ENCODE results near the gene EML6. TPM values are rescaled to one million over a fixed set of nuclear protein-coding genes. Genes with fewer than 3 reads are reported as not detected.

EML6 gene
- total and polyA plus RNA-seq, 2 of the 13 experiments (the other 11 are each of a cell fraction or from before 2014, with no cell fraction given) = 17.2 to 32.4 TPM

DNA sequence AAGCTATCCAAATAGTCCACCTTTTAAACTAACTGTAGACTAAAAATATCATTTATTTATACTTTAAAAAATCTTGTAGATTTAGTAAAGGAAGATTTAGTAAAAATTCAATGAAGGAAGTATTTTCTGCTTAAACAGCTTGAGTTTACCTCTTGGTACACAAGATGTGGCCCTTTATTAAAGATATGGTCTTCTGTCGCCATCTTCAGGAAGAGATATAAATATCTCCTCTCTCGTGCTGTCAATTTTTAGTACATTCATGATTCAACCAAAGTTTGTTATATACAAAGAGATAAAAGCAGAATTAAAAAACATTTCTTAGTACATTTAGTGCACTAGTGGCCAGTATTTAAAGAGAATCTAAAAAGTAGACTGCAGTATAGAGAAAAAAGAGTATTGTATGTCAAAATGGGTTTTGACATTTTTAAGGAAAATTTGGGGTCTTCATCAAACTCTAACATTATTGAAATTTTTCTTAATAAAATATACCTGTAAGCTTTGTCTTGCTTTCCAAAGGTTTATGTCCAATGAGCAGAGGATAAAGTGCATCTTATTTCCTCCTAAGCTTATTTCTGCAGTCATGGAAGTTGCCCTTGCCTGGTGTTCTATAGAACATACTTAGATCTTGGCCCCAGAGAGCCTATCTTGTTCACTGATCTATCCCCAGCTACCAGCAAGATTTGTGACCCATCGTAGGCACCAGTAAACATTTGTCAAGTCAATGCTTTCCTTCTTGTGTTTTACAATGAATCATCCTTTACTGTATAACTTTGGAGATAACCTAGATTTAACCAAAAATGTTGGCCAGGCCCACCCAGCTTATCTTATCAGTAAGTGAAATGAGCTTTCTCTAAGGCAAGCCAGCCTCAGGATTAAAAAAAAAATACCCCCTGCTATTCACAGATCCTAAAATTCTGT lies 18.5 kb upstream of the EML6 start (continued):
- TF ChIP-seq, protein P1, sequence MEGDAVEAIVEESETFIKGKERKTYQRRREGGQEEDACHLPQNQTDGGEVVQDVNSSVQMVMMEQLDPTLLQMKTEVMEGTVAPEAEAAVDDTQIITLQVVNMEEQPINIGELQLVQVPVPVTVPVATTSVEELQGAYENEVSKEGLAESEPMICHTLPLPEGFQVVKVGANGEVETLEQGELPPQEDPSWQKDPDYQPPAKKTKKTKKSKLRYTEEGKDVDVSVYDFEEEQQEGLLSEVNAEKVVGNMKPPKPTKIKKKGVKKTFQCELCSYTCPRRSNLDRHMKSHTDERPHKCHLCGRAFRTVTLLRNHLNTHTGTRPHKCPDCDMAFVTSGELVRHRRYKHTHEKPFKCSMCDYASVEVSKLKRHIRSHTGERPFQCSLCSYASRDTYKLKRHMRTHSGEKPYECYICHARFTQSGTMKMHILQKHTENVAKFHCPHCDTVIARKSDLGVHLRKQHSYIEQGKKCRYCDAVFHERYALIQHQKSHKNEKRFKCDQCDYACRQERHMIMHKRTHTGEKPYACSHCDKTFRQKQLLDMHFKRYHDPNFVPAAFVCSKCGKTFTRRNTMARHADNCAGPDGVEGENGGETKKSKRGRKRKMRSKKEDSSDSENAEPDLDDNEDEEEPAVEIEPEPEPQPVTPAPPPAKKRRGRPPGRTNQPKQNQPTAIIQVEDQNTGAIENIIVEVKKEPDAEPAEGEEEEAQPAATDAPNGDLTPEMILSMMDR (CRISPR knock-in tag; IDR thresholded peaks at IDR 0.05) = peak; percentile 79
- TF ChIP-seq FOXA3 (CRISPR knock-in tag; IDR thresholded peaks at IDR 0.05) (peak; percentile 45; the same call in 1 of the 2 replicates), ZSCAN25 (CRISPR knock-in tag; IDR thresholded peaks at IDR 0.05) (no peak), ZNF746 (CRISPR knock-in tag; IDR thresholded peaks at IDR 0.05) (no peak), NCOA2 (CRISPR knock-in tag; IDR thresholded peaks at IDR 0.05) (0 out of 2 replicates have a peak, but pooled peaks have one; percentile 10), STAG1 (CRISPR knock-in tag; IDR thresholded peaks at IDR 0.05) (peak; percentile 93)

DNA sequence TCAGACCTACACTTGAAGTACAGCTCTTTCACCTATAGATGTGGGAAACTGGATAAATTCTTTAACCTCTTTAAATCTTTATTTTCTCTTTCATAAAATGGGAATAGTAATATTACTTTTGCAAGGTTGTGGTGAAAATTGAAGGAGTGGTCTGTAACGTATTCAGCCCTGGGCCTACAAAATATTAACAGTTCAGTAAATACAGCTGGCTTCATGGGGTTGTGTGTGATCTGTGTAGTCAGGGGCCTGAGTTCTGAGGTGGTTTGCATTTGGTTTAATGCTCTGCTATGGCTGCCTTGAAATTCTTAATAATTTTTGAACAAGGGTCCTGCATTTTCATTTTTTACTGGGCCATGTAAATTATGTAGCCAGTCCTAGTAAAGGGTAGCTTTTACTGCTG lies 16.8 kb upstream of the EML6 start:
- peak; percentile 55 for DNase-seq (ENCODE audit: low spot score)
- in situ Hi-C loops (cut with HindIII; ENCODE audit: extremely low pct_ligation_motif_present, low pct_unique_long_range_greater_than_20kb) = loop anchor here (5.0 kb wide), 1 partner anchor 44 kb away; no protein-coding TSS in a partner anchor
- TF ChIP-seq, protein P2, sequence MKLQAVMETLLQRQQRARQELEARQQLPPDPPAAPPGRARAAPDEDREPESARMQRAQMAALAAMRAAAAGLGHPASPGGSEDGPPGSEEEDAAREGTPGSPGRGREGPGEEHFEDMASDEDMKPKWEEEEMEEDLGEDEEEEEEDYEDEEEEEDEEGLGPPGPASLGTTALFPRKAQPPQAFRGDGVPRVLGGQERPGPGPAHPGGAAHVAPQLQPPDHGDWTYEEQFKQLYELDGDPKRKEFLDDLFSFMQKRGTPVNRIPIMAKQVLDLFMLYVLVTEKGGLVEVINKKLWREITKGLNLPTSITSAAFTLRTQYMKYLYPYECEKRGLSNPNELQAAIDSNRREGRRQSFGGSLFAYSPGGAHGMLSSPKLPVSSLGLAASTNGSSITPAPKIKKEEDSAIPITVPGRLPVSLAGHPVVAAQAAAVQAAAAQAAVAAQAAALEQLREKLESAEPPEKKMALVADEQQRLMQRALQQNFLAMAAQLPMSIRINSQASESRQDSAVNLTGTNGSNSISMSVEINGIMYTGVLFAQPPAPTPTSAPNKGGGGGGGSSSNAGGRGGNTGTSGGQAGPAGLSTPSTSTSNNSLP (IDR thresholded peaks at IDR 0.05; ENCODE audit: low read depth, low read length) = 0 out of 2 replicates have a peak, but pooled peaks have one; percentile 42
- 0 out of 2 replicates have a peak, but pooled peaks have one; percentile 32 for TF ChIP-seq HDAC2 (CRISPR knock-in tag; IDR thresholded peaks at IDR 0.05)
- 0 out of 2 replicates have a peak, but pooled peaks have one; percentile 23 for TF ChIP-seq TGIF2 (CRISPR knock-in tag; IDR thresholded peaks at IDR 0.05)
- TF ChIP-seq, protein P3, sequence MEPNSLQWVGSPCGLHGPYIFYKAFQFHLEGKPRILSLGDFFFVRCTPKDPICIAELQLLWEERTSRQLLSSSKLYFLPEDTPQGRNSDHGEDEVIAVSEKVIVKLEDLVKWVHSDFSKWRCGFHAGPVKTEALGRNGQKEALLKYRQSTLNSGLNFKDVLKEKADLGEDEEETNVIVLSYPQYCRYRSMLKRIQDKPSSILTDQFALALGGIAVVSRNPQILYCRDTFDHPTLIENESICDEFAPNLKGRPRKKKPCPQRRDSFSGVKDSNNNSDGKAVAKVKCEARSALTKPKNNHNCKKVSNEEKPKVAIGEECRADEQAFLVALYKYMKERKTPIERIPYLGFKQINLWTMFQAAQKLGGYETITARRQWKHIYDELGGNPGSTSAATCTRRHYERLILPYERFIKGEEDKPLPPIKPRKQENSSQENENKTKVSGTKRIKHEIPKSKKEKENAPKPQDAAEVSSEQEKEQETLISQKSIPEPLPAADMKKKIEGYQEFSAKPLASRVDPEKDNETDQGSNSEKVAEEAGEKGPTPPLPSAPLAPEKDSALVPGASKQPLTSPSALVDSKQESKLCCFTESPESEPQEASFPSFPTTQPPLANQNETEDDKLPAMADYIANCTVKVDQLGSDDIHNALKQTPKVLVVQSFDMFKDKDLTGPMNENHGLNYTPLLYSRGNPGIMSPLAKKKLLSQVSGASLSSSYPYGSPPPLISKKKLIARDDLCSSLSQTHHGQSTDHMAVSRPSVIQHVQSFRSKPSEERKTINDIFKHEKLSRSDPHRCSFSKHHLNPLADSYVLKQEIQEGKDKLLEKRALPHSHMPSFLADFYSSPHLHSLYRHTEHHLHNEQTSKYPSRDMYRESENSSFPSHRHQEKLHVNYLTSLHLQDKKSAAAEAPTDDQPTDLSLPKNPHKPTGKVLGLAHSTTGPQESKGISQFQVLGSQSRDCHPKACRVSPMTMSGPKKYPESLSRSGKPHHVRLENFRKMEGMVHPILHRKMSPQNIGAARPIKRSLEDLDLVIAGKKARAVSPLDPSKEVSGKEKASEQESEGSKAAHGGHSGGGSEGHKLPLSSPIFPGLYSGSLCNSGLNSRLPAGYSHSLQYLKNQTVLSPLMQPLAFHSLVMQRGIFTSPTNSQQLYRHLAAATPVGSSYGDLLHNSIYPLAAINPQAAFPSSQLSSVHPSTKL (CRISPR knock-in tag; IDR thresholded peaks at IDR 0.05) = peak; percentile 48; the same call in 1 of the 2 replicates
- TF ChIP-seq SOX13 (IDR thresholded peaks at IDR 0.05) = no peak
- peak in 1 of 2 experiments; percentile 32; a peak in 1 of 4 replicates for TF ChIP-seq SOX13 (CRISPR knock-in tag; conservative IDR thresholded peaks at IDR 0.05 in 1 of 2, IDR thresholded peaks at IDR 0.05 in 1 of 2)
- no peak for TF ChIP-seq FOXA1 (IDR thresholded peaks at IDR 0.05)
- peak; percentile 80 for TF ChIP-seq FOXA1 (CRISPR knock-in tag; IDR thresholded peaks at IDR 0.05)

More for the DNA sequence above, 16.8 kb upstream of the EML6 start:
- Histone ChIP-seq H3K36me3 (replicated peaks in 1 of 2; ENCODE audit: control insufficient read depth in 1 of 2, insufficient read depth in 2 of 2, low read length in 2 of 2) (no peaks in the 10 kb centered on the region), H4K20me1 (ENCODE audit: insufficient read depth, low read length) (no peaks in the 10 kb centered on the region), H3K27me3 (ENCODE audit: control insufficient read depth in 1 of 2, insufficient read depth in 2 of 2, low read length in 2 of 2) (no peaks in the 10 kb centered on the region), H3K27ac (ENCODE audit: extremely low read length, insufficient read depth, low read length) (no peak overlapping the region), H3K9me3 (ENCODE audit: low read length) (no peaks in the 10 kb centered on the region), H3K4me2 (ENCODE audit: low read depth, low read length) (peak overlapping the region; percentile 29), H3K4me1 (ENCODE audit: insufficient read depth, low read length) (peaks cover 37% of the 10 kb centered on the region), H3K9ac (ENCODE audit: insufficient read depth, low read depth, low read length) (no peak overlapping the region), H2AFZ (ENCODE audit: low read length) (no peak overlapping the region), H3K79me2 (ENCODE audit: insufficient read depth, low read length) (no peaks in the 10 kb centered on the region), H3K4me3 (replicated peaks in 1 of 3; ENCODE audit: insufficient read depth in 1 of 3, low read depth in 2 of 3, low read length in 3 of 3) (no peak overlapping the region)
- FAIRE-seq = peak; percentile 37
- no TSS peak for BruUV-seq (replicated peaks)
- ChIA-PET CTCF (ENCODE audit: low intra/inter-chr PET ratio, low total read pairs) (interaction anchor here (4.2 kb wide), 1 partner anchor 49 kb away, joined by 22 read pairs; no protein-coding TSS in a partner anchor), POLR2A (interaction anchor here (1.2 kb wide), 1 partner anchor 16 kb away, joined by 5 read pairs; the partner anchor contains the start of gene EML6)
- WGBS (ENCODE audit: low lambda C conversion rate) = 0% methylated on average over 1 of the region's 1 CpG
- peak; percentile 91 for ATAC-seq
- intact Hi-C loops (cut with micrococcal nuclease; ENCODE audit: unreplicated experiment) = loop anchor here (10.0 kb wide), 2 partner anchors 362 to 532 kb away; no protein-coding TSS in a partner anchor
